ENCODE data around the gene UPP1. TPM values are rescaled to one million over a fixed set of nuclear protein-coding genes. Genes with fewer than 3 reads are reported as not detected.

Gene UPP1
- total and polyA plus RNA-seq, 2 experiments from 2014 or later = 26.5 to 28.3 TPM

DNA sequence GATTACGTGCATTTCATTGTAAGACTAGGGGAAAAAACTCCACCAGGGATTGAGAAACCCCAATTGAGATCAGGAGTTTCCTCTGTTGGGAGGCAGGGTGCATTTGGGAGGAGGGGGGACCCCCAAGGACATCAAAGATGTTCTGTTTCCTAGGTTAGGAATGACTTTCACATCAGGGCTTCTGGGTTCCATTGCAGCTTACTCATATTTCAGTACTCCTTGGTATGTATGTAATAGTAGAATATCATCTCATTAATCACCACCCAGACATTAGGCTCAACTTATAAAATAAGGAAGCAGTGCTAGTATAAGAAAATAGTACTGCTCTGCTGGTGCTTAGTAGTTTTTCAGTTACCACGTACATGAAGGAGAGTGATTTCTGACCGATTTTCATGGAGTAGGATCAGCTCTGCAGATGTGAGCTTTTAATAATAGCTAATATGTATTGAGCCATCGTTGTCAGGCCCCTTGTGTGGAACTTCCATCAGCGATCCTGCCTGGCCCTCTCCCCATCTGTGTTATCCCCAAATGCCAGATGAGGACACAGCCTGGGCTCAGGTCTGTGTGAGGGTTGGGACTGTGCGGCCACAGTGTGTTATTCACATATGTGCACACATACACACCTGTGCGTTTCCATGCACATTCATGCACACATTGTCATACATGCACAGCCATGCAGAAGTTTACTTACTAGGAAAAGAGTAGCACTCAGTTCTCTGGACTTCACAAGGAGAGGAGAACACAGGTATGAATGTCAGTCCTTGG is 23.5 kb downstream of the UPP1 start:
- Histone ChIP-seq H3K9me3 (ENCODE audit: low read depth) (no peaks in the 10 kb centered on the region), H3K27ac (no peak overlapping the region), H3K4me1 (ENCODE audit: low read depth) (no peaks in the 10 kb centered on the region), H3K27me3 (no peaks in the 10 kb centered on the region), H3K36me3 (no peaks in the 10 kb centered on the region), H3K4me3 (no peak overlapping the region)
- DNase-seq (ENCODE audit: low read depth in 1 of 2, low spot score in 1 of 2) = no peak
- TF ChIP-seq, protein P1, sequence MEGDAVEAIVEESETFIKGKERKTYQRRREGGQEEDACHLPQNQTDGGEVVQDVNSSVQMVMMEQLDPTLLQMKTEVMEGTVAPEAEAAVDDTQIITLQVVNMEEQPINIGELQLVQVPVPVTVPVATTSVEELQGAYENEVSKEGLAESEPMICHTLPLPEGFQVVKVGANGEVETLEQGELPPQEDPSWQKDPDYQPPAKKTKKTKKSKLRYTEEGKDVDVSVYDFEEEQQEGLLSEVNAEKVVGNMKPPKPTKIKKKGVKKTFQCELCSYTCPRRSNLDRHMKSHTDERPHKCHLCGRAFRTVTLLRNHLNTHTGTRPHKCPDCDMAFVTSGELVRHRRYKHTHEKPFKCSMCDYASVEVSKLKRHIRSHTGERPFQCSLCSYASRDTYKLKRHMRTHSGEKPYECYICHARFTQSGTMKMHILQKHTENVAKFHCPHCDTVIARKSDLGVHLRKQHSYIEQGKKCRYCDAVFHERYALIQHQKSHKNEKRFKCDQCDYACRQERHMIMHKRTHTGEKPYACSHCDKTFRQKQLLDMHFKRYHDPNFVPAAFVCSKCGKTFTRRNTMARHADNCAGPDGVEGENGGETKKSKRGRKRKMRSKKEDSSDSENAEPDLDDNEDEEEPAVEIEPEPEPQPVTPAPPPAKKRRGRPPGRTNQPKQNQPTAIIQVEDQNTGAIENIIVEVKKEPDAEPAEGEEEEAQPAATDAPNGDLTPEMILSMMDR (IDR thresholded peaks at IDR 0.05; ENCODE audit: low read depth, low read length) = no peak

DNA sequence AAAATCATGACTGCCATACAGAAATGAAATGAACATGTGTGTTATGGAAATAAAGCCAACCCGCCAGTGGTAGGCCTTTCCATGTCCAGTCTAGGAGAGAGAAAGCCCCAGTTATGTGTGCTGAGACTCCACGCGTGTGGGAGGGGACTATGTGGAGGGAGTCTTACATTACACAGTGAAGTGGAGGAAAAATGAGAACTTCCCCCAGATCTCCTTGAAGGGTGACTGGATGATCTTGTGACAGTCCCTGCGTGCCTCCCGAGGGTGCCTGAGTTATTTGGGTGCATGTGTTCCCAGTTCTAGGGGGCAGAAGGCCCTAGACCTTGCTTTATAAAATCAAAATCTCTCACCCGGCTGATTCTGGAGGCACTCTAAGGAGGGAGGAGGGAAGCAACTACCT is 24.2 kb downstream of the UPP1 start:
- H3K4me3 ChIP-seq = no peak overlapping the region
- H3K36me3 ChIP-seq = no peaks in the 10 kb centered on the region
- no peak overlapping the region for H3K27ac ChIP-seq
- no peaks in the 10 kb centered on the region for H3K27me3 ChIP-seq
- no peak for DNase-seq (ENCODE audit: low read depth in 1 of 2, low spot score in 1 of 2)
- H3K9me3 ChIP-seq (ENCODE audit: low read depth) = no peaks in the 10 kb centered on the region
- TF ChIP-seq, protein P1 (IDR thresholded peaks at IDR 0.05; ENCODE audit: low read depth, low read length) = no peak
- no peaks in the 10 kb centered on the region for H3K4me1 ChIP-seq (ENCODE audit: low read depth)

DNA sequence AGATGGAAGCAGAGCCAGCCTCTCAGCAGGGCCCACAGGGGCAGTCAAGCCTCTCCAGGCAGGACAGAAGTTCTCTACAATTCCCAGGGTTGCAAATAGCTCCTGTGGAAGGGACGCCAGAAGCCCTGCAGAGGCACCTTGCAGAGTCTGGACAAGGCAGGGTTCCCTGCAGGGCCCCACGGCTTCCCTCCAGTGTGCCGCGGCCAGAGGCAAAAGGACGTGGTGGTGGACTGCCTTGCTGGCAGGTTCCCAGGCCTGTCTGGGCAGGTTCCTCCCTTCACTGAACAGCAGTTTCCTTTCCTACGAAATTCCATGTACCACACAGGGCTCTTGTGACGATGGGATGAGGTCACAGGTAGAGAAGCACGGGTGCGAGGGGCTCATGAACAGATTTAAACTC is 25.1 kb downstream of the UPP1 start:
- TF ChIP-seq, protein P1 (IDR thresholded peaks at IDR 0.05; ENCODE audit: low read depth, low read length) = no peak
- H3K27ac ChIP-seq = no peak overlapping the region
- no peaks in the 10 kb centered on the region for H3K9me3 ChIP-seq (ENCODE audit: low read depth)
- no peak overlapping the region for H3K4me3 ChIP-seq
- H3K36me3 ChIP-seq = no peaks in the 10 kb centered on the region
- DNase-seq (ENCODE audit: low read depth in 1 of 2, low spot score in 1 of 2) = no peak
- H3K4me1 ChIP-seq (ENCODE audit: low read depth) = no peaks in the 10 kb centered on the region
- H3K27me3 ChIP-seq = no peaks in the 10 kb centered on the region

DNA sequence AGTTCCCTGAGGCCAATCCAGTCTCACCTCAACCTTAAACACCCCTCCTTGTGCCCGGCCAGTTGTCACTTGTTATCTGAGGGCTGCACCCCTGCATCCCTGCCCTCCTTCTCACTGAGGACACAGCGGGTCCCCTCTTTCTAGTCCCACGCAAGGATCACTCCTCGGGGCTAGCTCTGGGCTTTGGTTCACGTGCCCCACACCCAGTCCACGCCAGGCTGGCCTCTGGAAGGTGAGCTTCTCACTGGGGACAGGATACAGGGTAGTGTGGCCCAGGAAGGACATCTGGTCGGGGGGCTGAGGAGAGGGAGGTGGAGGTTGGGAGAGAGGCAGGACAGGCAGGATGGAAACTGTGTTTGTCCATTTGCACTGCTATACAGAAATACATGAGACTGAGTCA is 25.5 kb downstream of the UPP1 start:
- Histone ChIP-seq H3K4me1 (ENCODE audit: low read depth) (no peaks in the 10 kb centered on the region), H3K27ac (no peak overlapping the region), H3K36me3 (no peaks in the 10 kb centered on the region), H3K9me3 (ENCODE audit: low read depth) (no peaks in the 10 kb centered on the region), H3K27me3 (no peaks in the 10 kb centered on the region), H3K4me3 (no peak overlapping the region)
- DNase-seq (ENCODE audit: low read depth in 1 of 2, low spot score in 1 of 2) = no peak
- TF ChIP-seq, protein P1 (IDR thresholded peaks at IDR 0.05; ENCODE audit: low read depth, low read length) = no peak

DNA sequence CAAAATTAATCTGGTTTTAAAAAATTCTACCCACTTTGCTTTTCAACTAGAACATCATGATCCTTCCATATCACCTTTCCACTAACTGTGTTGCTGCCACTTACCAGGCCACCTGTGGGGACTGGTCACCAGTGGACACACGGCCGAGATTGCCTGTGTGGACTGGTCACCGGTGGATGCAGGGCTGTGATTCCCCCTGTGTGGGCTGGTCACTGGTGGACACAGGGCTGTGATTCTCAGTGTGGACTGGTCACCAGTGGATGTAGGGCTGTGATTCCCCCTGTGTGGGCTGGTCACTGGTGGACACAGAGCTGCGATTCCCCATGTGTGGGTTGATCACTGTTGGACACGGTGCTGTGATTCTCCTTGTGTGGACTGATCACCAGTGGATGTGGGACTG is 27.0 kb downstream of the UPP1 start:
- H3K9me3 ChIP-seq (ENCODE audit: low read depth) = no peaks in the 10 kb centered on the region
- H3K4me3 ChIP-seq = no peak overlapping the region
- H3K27ac ChIP-seq = no peak overlapping the region
- TF ChIP-seq, protein P1 (IDR thresholded peaks at IDR 0.05; ENCODE audit: low read depth, low read length) = no peak
- H3K27me3 ChIP-seq = no peaks in the 10 kb centered on the region
- DNase-seq (ENCODE audit: low read depth in 1 of 2, low spot score in 1 of 2) = no peak
- H3K36me3 ChIP-seq = no peaks in the 10 kb centered on the region
- H3K4me1 ChIP-seq (ENCODE audit: low read depth) = no peaks in the 10 kb centered on the region

All from cardiac muscle cell (in vitro differentiated cells and primary cell).